Bronchial epithelial cell (primary cell): ENCODE data around the gene SLC16A4. TPM values are rescaled to one million over a fixed set of nuclear protein-coding genes. Genes with fewer than 3 reads are reported as not detected.
"Not testable (repeated sequence)": the region's sequence is repeated elsewhere in the genome, so short reads cannot be mapped to it uniquely, and the experiment has no call there.

ENCODE experiments used
- DNase-seq: peaks from one replicate; pipeline ENCODE4 v3.0.0-alpha.2; 2010; ENCODE audit warnings: low read depth
- FAIRE-seq: peaks from 2 replicates; lab custom pipeline; 2011; peaks lifted over from hg19 to GRCh38; lab: Jason Lieb, UNC
- H3K27me3 ChIP-seq: 2 replicates; pipeline ENCODE4 v1.5.1; 2011; ENCODE audit warnings: low read length; ENCODE audit not compliant: control insufficient read depth, insufficient read depth
- H3K36me3 ChIP-seq: 2 replicates; pipeline ENCODE4 v1.5.1; 2011; ENCODE audit warnings: low read length; ENCODE audit not compliant: control insufficient read depth, insufficient read depth
- H3K4me3 ChIP-seq: 2 replicates; pipeline ENCODE4 v1.5.1; 2011; ENCODE audit warnings: mild to moderate bottlenecking, low read depth, low read length, control low read depth
- total RNA-seq: library from RNA; depleted of rRNA; stranded (reverse); fragments of >200 nt; gene quantifications from 2 replicates; pipeline ENCODE4 v1.2.1, GENCODE V29; 2014
- TF ChIP-seq, protein P1 (sequence below): IDR thresholded peaks from 2 replicates; pipeline ENCODE4 v1.5.1; 2011; ENCODE audit warnings: mild to moderate bottlenecking, moderate library complexity, low read length, control low read depth, inconsistent platforms; ENCODE audit not compliant: insufficient read depth, severe bottlenecking

SLC16A4 gene
- total RNA-seq, 1 donor from 2014 or later = 34.2 TPM

DNA sequence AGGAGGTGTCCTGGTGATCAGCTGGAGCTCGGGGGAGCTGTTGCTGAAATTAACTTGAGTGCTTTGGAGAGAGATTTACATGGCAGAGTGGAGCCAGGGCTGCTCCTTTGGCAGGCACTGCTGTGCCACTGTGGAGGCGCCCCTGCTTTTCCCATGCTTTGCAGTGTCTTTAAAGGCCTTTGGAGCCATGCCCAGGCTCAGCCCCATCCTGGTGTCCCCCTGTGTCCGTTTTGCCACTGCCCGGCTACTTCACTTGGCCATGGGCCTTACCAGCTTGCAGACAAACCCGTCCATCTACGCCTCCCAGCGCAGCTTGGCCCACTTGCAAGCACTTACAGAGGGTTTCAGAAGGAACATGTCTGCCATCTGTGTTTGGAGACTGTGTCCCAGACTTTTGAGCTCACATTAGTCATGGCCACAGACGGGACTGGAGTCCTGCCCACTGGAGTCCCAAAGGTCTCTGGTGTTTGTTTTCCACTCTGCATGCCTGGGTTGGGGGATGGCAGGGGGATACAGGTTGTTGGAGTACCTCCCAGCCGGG lies 34.9 kb upstream of the SLC16A4 start:
- no peak for FAIRE-seq

GRCh38 chr1:110424699-110425611 lies 34.1 kb upstream of the SLC16A4 start:
- FAIRE-seq (no peak), DNase-seq (no peak)
- TF ChIP-seq, protein P1, sequence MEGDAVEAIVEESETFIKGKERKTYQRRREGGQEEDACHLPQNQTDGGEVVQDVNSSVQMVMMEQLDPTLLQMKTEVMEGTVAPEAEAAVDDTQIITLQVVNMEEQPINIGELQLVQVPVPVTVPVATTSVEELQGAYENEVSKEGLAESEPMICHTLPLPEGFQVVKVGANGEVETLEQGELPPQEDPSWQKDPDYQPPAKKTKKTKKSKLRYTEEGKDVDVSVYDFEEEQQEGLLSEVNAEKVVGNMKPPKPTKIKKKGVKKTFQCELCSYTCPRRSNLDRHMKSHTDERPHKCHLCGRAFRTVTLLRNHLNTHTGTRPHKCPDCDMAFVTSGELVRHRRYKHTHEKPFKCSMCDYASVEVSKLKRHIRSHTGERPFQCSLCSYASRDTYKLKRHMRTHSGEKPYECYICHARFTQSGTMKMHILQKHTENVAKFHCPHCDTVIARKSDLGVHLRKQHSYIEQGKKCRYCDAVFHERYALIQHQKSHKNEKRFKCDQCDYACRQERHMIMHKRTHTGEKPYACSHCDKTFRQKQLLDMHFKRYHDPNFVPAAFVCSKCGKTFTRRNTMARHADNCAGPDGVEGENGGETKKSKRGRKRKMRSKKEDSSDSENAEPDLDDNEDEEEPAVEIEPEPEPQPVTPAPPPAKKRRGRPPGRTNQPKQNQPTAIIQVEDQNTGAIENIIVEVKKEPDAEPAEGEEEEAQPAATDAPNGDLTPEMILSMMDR = no peak

More for the DNA sequence above, 34.9 kb upstream of the SLC16A4 start:
- H3K4me3 ChIP-seq = no peak overlapping the region
- no peak for DNase-seq
- TF ChIP-seq, protein P1 = no peak
- H3K27me3 ChIP-seq = peaks cover 4% of the 10 kb centered on the region
- no peaks in the 10 kb centered on the region for H3K36me3 ChIP-seq

DNA sequence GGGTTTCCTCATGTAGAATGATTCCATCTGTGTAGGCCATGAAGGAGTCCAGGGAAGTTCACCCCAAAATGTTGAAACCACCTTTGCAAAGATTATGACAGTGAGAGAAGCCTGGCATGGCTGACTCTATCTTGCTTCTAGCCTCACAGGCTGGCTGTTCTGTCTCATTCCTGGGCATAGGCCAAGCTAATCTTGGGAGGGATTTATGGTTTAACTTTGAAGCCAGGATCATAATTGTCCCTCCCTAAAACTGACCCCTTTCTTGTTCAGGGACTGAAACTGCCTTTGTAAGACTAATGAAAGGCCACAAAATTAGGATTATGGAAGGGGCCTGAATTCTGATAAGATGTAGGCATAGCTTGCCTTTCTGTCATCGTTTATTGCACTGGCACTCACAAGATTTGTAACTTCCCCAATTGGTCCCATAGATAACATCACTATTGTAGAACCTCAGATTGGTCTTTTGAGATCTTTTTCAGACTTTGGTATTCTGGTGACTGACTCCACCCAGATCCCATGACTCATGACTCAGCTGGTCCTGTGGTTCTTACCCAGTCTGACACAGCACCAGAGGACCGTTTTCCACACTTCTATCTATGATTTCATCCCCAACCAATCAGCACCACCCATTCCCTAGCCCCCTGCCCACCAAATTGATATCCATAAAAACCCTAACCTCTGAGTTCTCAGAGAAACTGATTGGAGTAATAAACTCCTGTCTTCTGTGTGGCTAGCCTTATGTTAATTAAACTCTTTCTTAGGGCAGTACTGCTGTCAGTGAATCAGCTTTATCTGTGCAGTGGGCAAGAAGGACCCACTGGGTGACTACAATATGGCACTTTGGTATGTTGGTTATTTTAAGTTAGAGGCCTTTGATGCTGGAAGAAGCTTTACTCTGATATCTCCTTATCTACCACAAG lies 30.3 kb upstream of the SLC16A4 start:
- H3K27me3 ChIP-seq = peaks cover 2% of the 10 kb centered on the region
- H3K4me3 ChIP-seq = no peak overlapping the region
- H3K36me3 ChIP-seq = no peaks in the 10 kb centered on the region
- no peak for FAIRE-seq
- DNase-seq = peak; percentile 54
- TF ChIP-seq, protein P1 = no peak

More at GRCh38 chr1:110424699-110425611, 34.1 kb upstream of the SLC16A4 start:
- Histone ChIP-seq H3K4me3 (no peak overlapping the region), H3K27me3 (peaks cover 1% of the 10 kb centered on the region), H3K36me3 (no peaks in the 10 kb centered on the region)

DNA sequence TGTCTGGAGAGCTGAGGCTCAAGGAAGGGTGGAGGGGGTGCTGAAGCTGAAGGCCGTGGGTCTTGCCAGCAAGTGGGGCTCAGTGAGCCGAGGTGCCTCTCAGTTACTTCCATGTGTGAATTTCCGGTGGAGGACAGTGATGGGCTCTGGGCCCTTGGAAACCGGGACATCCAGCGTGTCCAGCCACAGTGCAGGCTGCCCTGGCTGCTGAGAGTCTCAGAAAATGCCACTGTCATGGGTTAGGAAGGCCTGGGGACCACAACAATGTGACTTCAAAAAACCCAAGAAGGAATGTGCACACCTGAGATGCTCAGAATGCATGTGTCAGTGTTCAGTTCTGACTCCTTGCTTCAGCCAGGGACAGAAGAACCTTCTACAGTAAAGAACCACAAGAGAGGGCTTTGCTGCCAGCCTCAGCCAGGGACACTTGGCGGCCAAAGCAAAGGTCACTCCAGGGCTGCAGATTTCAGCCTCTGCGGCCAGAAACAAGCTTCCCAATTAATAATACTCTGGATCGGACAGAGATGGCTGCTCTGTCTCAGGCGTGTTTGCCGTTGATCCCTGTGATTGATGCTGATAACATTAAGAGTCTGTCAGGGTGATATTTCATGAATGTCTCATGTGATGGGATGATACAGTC lies 29.3 kb upstream of the SLC16A4 start:
- no peak for FAIRE-seq
- H3K27me3 ChIP-seq = peaks cover 2% of the 10 kb centered on the region
- TF ChIP-seq, protein P1 = no peak
- no peaks in the 10 kb centered on the region for H3K36me3 ChIP-seq
- no peak for DNase-seq
- H3K4me3 ChIP-seq = no peak overlapping the region

DNA sequence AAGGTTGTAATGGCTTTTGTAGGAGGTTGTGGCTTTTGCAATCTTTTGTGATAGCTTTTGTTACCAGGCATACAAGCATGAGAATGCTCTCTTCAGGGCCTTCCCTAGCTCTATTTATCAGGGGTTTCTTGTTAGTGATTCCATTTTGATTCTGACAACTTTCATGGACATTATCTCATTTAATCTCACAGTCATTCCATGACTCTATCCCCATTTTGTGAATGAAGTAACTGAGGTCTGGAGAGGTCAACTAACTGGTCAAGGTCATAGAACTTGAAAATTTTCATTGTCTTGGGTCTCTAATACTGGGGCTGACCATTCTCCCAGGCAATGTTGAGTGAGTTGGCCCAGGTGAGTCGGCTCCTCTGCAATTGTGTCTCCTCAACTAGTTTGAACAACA lies 27.9 kb upstream of the SLC16A4 start:
- TF ChIP-seq, protein P1 = no peak
- DNase-seq (no peak), FAIRE-seq (no peak)
- no peak overlapping the region for H3K4me3 ChIP-seq
- H3K36me3 ChIP-seq = no peaks in the 10 kb centered on the region
- H3K27me3 ChIP-seq = peaks cover 2% of the 10 kb centered on the region

DNA sequence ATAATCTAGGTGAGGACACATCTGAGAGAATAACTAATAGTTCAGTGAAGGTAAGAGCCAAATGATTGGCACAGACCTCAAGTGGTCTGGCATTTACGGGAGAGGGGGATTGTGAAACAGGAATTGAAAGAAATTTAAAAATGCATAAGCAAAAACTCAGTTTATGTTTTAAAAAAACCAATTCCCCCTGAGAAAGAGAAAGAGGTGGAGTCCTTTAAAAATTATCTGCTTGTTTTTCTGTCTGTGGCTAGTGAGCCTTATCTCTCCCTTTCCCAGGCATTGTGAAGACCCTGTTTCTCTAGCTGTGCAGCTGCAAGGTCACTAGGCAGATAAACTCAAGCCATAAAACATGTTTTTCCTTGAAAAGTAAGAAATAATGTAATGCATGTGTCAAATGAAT lies 22.2 kb upstream of the SLC16A4 start:
- not testable (repeated sequence) for FAIRE-seq, DNase-seq

More for the DNA sequence above, 22.2 kb upstream of the SLC16A4 start:
- not testable (repeated sequence) for H3K36me3 ChIP-seq, H3K4me3 ChIP-seq, H3K27me3 ChIP-seq
